Mesendoderm (in vitro differentiated cells): ENCODE results near the gene SPG7.
A peak's percentile ranks its signal among the peaks of the same experiment; 100 is the strongest.

Source experiments
- DNase-seq: peaks from one replicate; pipeline ENCODE4 v3.0.0; 2013
- H2AK5ac ChIP-seq: 2 replicates; pipeline ENCODE4 v1.6.1; 2013; ENCODE audit warnings: low read length, inconsistent platforms
- H2BK120ac ChIP-seq: 2 replicates; pipeline ENCODE4 v1.6.1; 2013; ENCODE audit warnings: low read depth, mild to moderate bottlenecking, low read length, moderate library complexity, mixed read lengths
- H2BK15ac ChIP-seq: replicated peaks from 2 replicates; pipeline ENCODE4 v1.6.1; 2013; ENCODE audit warnings: low read depth, mild to moderate bottlenecking, moderate library complexity
- H2BK5ac ChIP-seq: 2 replicates; pipeline ENCODE4 v1.6.1; 2013; ENCODE audit warnings: low read length, inconsistent platforms
- H3K18ac ChIP-seq: 2 replicates; pipeline ENCODE4 v1.6.1; 2013; ENCODE audit warnings: mild to moderate bottlenecking, low read length, mixed read lengths
- H3K23ac ChIP-seq: one replicate; pipeline ENCODE4 v1.6.1; 2013; ENCODE audit warnings: low read length
- H3K27ac ChIP-seq: 2 replicates; pipeline ENCODE4 v1.5.1; 2013; ENCODE audit warnings: low read depth, mild to moderate bottlenecking, inconsistent platforms, low read length, moderate library complexity
- H3K27me3 ChIP-seq: 2 replicates; pipeline ENCODE4 v1.6.1; 2013; ENCODE audit warnings: low read length, control low read depth, mild to moderate bottlenecking, inconsistent platforms; ENCODE audit not compliant: insufficient read depth, poor library complexity
- H3K36me3 ChIP-seq: 2 replicates; pipeline ENCODE4 v1.6.1; 2013; ENCODE audit warnings: low read length, inconsistent platforms; ENCODE audit not compliant: control insufficient read depth, insufficient read depth
- H3K4ac ChIP-seq: one replicate; pipeline ENCODE4 v1.6.1; 2013; ENCODE audit warnings: low read depth, mild to moderate bottlenecking, low read length, moderate library complexity
- H3K4me1 ChIP-seq: 2 replicates; pipeline ENCODE4 v1.6.1; 2013; ENCODE audit warnings: low read depth, low read length, inconsistent platforms; ENCODE audit not compliant: control insufficient read depth
- H3K4me2 ChIP-seq: 2 replicates; pipeline ENCODE4 v1.6.1; 2013; ENCODE audit warnings: low read length
- H3K4me3 ChIP-seq: 2 replicates; pipeline ENCODE4 v1.5.1; 2013; ENCODE audit warnings: mild to moderate bottlenecking, low read length
- H3K56ac ChIP-seq: one replicate; pipeline ENCODE4 v1.6.1; 2013; ENCODE audit warnings: low read length
- H3K79me1 ChIP-seq: 2 replicates; pipeline ENCODE4 v1.6.1; 2013; ENCODE audit warnings: low read length, inconsistent platforms
- H3K79me2 ChIP-seq: 2 replicates; pipeline ENCODE4 v1.6.1; 2013; ENCODE audit warnings: mild to moderate bottlenecking, low read length; ENCODE audit not compliant: control insufficient read depth, insufficient read depth
- H3K9ac ChIP-seq: 2 replicates; pipeline ENCODE4 v1.6.1; 2013; ENCODE audit warnings: low read length, inconsistent platforms
- H4K5ac ChIP-seq: one replicate; pipeline ENCODE4 v1.6.1; 2013; ENCODE audit warnings: low read length
- H4K8ac ChIP-seq: one replicate; pipeline ENCODE4 v1.6.1; 2013; ENCODE audit warnings: low read depth, mild to moderate bottlenecking, control low read depth, low read length, moderate library complexity
- WGBS: extraction: QIAGEN DNeasy Blood & Tissue Kit; methylation state at CpG from one replicate; pipeline ENCODE4 v1.1.7; 2013; ENCODE audit warnings: low lambda C conversion rate, missing lambda C conversion rate; ENCODE audit not compliant: insufficient coverage; ENCODE audit errors: extremely low coverage; 5-methylcytosine and 5-hydroxymethylcytosine counted together

SPG7 gene

GRCh38 chr16:89502081-89502843 is 5.9 kb upstream of the SPG7 start:
- DNase-seq, result no peak
- Histone ChIP-seq H2BK5ac (no peak overlapping the region), H3K4ac (no peak overlapping the region), H3K4me2 (no peak overlapping the region), H3K9ac (no peak overlapping the region), H4K8ac (no peak overlapping the region), H3K56ac (no peak overlapping the region), H4K5ac (no peak overlapping the region), H3K4me3 (no peak overlapping the region), H3K79me2 (no peaks in the 10 kb centered on the region), H2AK5ac (no peak overlapping the region), H3K27me3 (no peaks in the 10 kb centered on the region), H3K18ac (no peak overlapping the region), H3K36me3 (no peaks in the 10 kb centered on the region), H3K23ac (no peak overlapping the region), H3K79me1 (no peaks in the 10 kb centered on the region), H3K4me1 (no peaks in the 10 kb centered on the region), H2BK120ac (no peak overlapping the region), H2BK15ac (no peak overlapping the region), H3K27ac (no peak overlapping the region)
- WGBS, result no CpG with 5 or more reads among the region's 21 CpGs

- H3K4me1 ChIP-seq, result no peaks in the 10 kb centered on the region
- H3K23ac ChIP-seq, result no peak overlapping the region
- H2BK15ac ChIP-seq, result no peak overlapping the region
- H3K27ac ChIP-seq, result no peak overlapping the region
- H3K79me2 ChIP-seq, result peaks cover 6% of the 10 kb centered on the region
- no peak overlapping the region for H4K5ac ChIP-seq
- H3K56ac ChIP-seq, result no peak overlapping the region
- no peak for DNase-seq
- H3K36me3 ChIP-seq, result no peaks in the 10 kb centered on the region
- H3K27me3 ChIP-seq, result no peaks in the 10 kb centered on the region
- no peak overlapping the region for H2BK120ac ChIP-seq
- no peak overlapping the region for H3K18ac ChIP-seq
- no peak overlapping the region for H3K4ac ChIP-seq
- no peak overlapping the region for H3K9ac ChIP-seq
- no peak overlapping the region for H2AK5ac ChIP-seq
- no CpG with 5 or more reads among the region's 7 CpGs for WGBS
- H4K8ac ChIP-seq, result no peak overlapping the region
- H3K79me1 ChIP-seq, result peaks cover 1% of the 10 kb centered on the region
- no peak overlapping the region for H3K4me2 ChIP-seq
- H2BK5ac ChIP-seq, result no peak overlapping the region
- H3K4me3 ChIP-seq, result no peak overlapping the region
These were observed 4.1 kb upstream of the SPG7 start for GRCh38 chr16:89504091-89504490.

- peaks cover 1% of the 10 kb centered on the region for H3K36me3 ChIP-seq
- H2BK120ac ChIP-seq, result no peak overlapping the region
- no peak for DNase-seq
- peaks cover 3% of the 10 kb centered on the region for H3K79me1 ChIP-seq
- no peak overlapping the region for H3K27ac ChIP-seq
- H3K4me3 ChIP-seq, result no peak overlapping the region
- no peak overlapping the region for H3K4me2 ChIP-seq
- H2BK5ac ChIP-seq, result no peak overlapping the region
- no peak overlapping the region for H3K18ac ChIP-seq
- no peak overlapping the region for H3K23ac ChIP-seq
- peaks cover 15% of the 10 kb centered on the region for H3K79me2 ChIP-seq
- no peak overlapping the region for H3K4ac ChIP-seq
- no peak overlapping the region for H3K9ac ChIP-seq
- H3K27me3 ChIP-seq, result no peaks in the 10 kb centered on the region
- no peak overlapping the region for H4K8ac ChIP-seq
- no CpG with 5 or more reads among the region's 20 CpGs for WGBS
- no peak overlapping the region for H2BK15ac ChIP-seq
- H4K5ac ChIP-seq, result no peak overlapping the region
- H2AK5ac ChIP-seq, result no peak overlapping the region
- no peak overlapping the region for H3K56ac ChIP-seq
- H3K4me1 ChIP-seq, result no peaks in the 10 kb centered on the region
These were observed 2.7 kb upstream of the SPG7 start for GRCh38 chr16:89505204-89506112.

- Histone ChIP-seq H3K27ac (no peak overlapping the region), H3K4me1 (no peaks in the 10 kb centered on the region), H3K79me2 (peaks cover 17% of the 10 kb centered on the region), H3K79me1 (peaks cover 8% of the 10 kb centered on the region), H2BK15ac (no peak overlapping the region), H3K27me3 (no peaks in the 10 kb centered on the region), H2AK5ac (no peak overlapping the region), H4K5ac (no peak overlapping the region), H3K23ac (no peak overlapping the region), H3K18ac (no peak overlapping the region), H3K36me3 (peaks cover 4% of the 10 kb centered on the region), H3K56ac (no peak overlapping the region), H3K9ac (no peak overlapping the region), H3K4me2 (no peak overlapping the region), H2BK120ac (no peak overlapping the region), H4K8ac (no peak overlapping the region), H3K4ac (no peak overlapping the region), H3K4me3 (no peak overlapping the region), H2BK5ac (no peak overlapping the region)
- WGBS, result no CpG with 5 or more reads among the region's 4 CpGs
- no peak for DNase-seq
These were observed 2.1 kb upstream of the SPG7 start for GRCh38 chr16:89506113-89506504.

- no peak for DNase-seq
- Histone ChIP-seq H3K79me1 (peaks cover 9% of the 10 kb centered on the region), H3K4ac (no peak overlapping the region)
These were observed 1.4 kb upstream of the SPG7 start for GRCh38 chr16:89506791-89507191.

More at GRCh38 chr16:89506791-89507191, 1.4 kb upstream of the SPG7 start:
- Histone ChIP-seq H4K5ac (no peak overlapping the region), H4K8ac (no peak overlapping the region), H2BK120ac (no peak overlapping the region), H3K27ac (no peak overlapping the region), H3K18ac (no peak overlapping the region), H3K4me1 (no peaks in the 10 kb centered on the region), H3K79me2 (peaks cover 17% of the 10 kb centered on the region), H2BK15ac (no peak overlapping the region), H3K23ac (no peak overlapping the region), H2AK5ac (no peak overlapping the region), H2BK5ac (no peak overlapping the region), H3K4me3 (no peak overlapping the region), H3K4me2 (no peak overlapping the region), H3K9ac (peak overlapping the region; percentile 90), H3K36me3 (peaks cover 6% of the 10 kb centered on the region), H3K27me3 (no peaks in the 10 kb centered on the region), H3K56ac (peak overlapping the region; percentile 91)
- no CpG with 5 or more reads among the region's 15 CpGs for WGBS
